Nephron progenitor cell (in vitro differentiated cells): ENCODE measurements around the gene KCNQ2.
A peak's percentile ranks its signal among the peaks of the same experiment; 100 is the strongest.

ENCODE experiments used
- DNase-seq: peaks from one replicate; pipeline ENCODE4 v3.0.0; 2021
- H3K27ac Mint-ChIP-seq: 2 replicates; pipeline ENCODE4 v1.8.0; 2021; ENCODE audit warnings: mild to moderate bottlenecking, moderate library complexity, mixed read lengths
- H3K27me3 Mint-ChIP-seq: 2 replicates; pipeline ENCODE4 v1.8.0; 2021; ENCODE audit warnings: mild to moderate bottlenecking, low read depth, mixed read lengths; ENCODE audit not compliant: poor library complexity
- H3K36me3 Mint-ChIP-seq: 2 replicates; pipeline ENCODE4 v1.8.0; 2021; ENCODE audit warnings: low read depth, mixed read lengths
- H3K4me1 Mint-ChIP-seq: 2 replicates; pipeline ENCODE4 v1.8.0; 2021; ENCODE audit warnings: mixed read lengths
- H3K4me3 Mint-ChIP-seq: 2 replicates; pipeline ENCODE4 v1.8.0; 2021; ENCODE audit warnings: mild to moderate bottlenecking, moderate library complexity, mixed read lengths
- H3K9me3 Mint-ChIP-seq: 2 replicates; pipeline ENCODE4 v1.8.0; 2021; ENCODE audit warnings: mild to moderate bottlenecking, moderate library complexity, mixed read lengths
- CTCF ChIP-seq: fragments of 200-600 bp; sonication (generic); IDR thresholded peaks from 2 replicates; pipeline ENCODE4 v1.5.0; 2021; ENCODE audit warnings: antibody characterized with exemption

KCNQ2 gene

GRCh38 chr20:63446216-63447024, 26.0 kb downstream of the KCNQ2 start:
- Mint-ChIP-seq H3K9me3 (peaks cover 9% of the 10 kb centered on the region), H3K4me3 (no peak overlapping the region), H3K27ac (no peak overlapping the region), H3K27me3 (peaks cover 12% of the 10 kb centered on the region), H3K36me3 (no peaks in the 10 kb centered on the region), H3K4me1 (peaks cover 17% of the 10 kb centered on the region)
- DNase-seq: no peak
- no peak for TF ChIP-seq CTCF

- no peak for DNase-seq
- peaks cover 16% of the 10 kb centered on the region for H3K4me1 Mint-ChIP-seq
- H3K4me3 Mint-ChIP-seq: no peak overlapping the region
- H3K27ac Mint-ChIP-seq: no peak overlapping the region
- TF ChIP-seq CTCF: no peak
- H3K9me3 Mint-ChIP-seq: peaks cover 9% of the 10 kb centered on the region
- peaks cover 12% of the 10 kb centered on the region for H3K27me3 Mint-ChIP-seq
- H3K36me3 Mint-ChIP-seq: no peaks in the 10 kb centered on the region
Observed at GRCh38 chr20:63445075-63445734, 27.2 kb downstream of the KCNQ2 start.

GRCh38 chr20:63444548-63444947, 27.9 kb downstream of the KCNQ2 start:
- H3K4me1 Mint-ChIP-seq: peaks cover 16% of the 10 kb centered on the region
- no peak for TF ChIP-seq CTCF
- H3K4me3 Mint-ChIP-seq: no peak overlapping the region
- H3K27ac Mint-ChIP-seq: no peak overlapping the region
- no peak for DNase-seq
- H3K36me3 Mint-ChIP-seq: no peaks in the 10 kb centered on the region
- peaks cover 9% of the 10 kb centered on the region for H3K9me3 Mint-ChIP-seq
- H3K27me3 Mint-ChIP-seq: peaks cover 12% of the 10 kb centered on the region

DNA sequence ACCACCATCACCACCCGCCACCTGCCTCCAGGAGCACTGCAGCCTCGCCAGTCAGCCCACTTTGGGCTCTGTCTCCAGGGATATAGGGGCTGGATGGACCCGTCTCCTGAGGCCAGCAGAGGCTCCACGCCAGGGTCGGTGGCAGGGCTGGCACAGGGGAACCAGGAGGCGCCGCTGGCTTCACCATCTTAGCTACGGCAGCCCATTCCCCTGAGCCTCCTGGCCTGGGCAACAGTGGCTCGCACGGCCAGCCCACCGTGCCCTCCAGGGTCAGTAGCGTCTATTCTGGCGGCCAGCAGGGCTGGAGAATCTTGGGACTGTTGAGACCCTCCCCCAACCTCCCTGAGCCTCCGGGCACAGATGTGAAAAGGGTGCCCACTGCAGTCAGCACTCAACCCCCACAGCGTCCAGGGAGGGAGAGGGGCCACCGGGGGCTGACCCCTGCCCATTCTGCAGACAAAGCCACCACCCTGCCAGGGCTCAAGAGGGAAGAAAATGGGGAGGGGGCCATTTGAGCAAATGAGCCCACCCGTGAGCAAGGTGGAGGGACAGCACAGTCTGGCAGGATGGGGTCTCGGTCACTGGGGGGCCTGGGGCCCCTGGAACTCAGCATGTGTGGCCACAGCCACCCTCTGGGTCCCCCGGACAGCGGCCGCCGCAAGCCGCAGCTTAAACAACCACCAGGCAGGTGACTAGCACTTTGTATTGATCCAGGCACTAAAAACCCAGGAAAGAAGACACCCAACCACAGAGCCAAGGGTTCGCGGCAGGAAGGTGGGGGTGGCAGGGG, 28.7 kb downstream of the KCNQ2 start:
- peaks cover 9% of the 10 kb centered on the region for H3K27me3 Mint-ChIP-seq
- H3K36me3 Mint-ChIP-seq: no peaks in the 10 kb centered on the region
- H3K9me3 Mint-ChIP-seq: peaks cover 9% of the 10 kb centered on the region
- TF ChIP-seq CTCF: no peak
- H3K27ac Mint-ChIP-seq: no peak overlapping the region
- no peak for DNase-seq
- H3K4me3 Mint-ChIP-seq: no peak overlapping the region
- H3K4me1 Mint-ChIP-seq: peaks cover 16% of the 10 kb centered on the region

- Mint-ChIP-seq H3K4me1 (peaks cover 5% of the 10 kb centered on the region), H3K36me3 (no peaks in the 10 kb centered on the region), H3K4me3 (no peak overlapping the region), H3K27ac (no peak overlapping the region), H3K27me3 (peaks cover 5% of the 10 kb centered on the region), H3K9me3 (peaks cover 9% of the 10 kb centered on the region)
- DNase-seq: peak; percentile 65
- TF ChIP-seq CTCF: peak; percentile 23
Observed at GRCh38 chr20:63442100-63442493, 30.4 kb downstream of the KCNQ2 start.
